Stomach (tissue), 9 donors: ENCODE data around the gene SLC43A1. TPM values are rescaled to one million over a fixed set of nuclear protein-coding genes. Genes with fewer than 3 reads are reported as not detected.
A peak's percentile ranks its signal among the peaks of the same experiment; 100 is the strongest.

Source experiments
- DNase-seq, 2 donors: peaks; one replicate each; pipeline versions ENCODE4 v3.0.0 to v3.0.0-alpha.2; 2013 to 2019
- H3K27ac ChIP-seq, 5 donors: fragments of 200-600 bp in 4 of 5; sonication (generic) in 4 of 5; one replicate each; pipeline ENCODE4 v1.5.1; 2013 to 2019; ENCODE audit warnings: mild to moderate bottlenecking in 1 of 5, moderate library complexity in 1 of 5
- H3K27me3 ChIP-seq, 3 donors: fragments of 200-600 bp; sonication (generic); one replicate each; pipeline ENCODE4 v1.5.1; 2017 to 2019; ENCODE audit warnings: mixed run types in 1 of 3
- H3K36me3 ChIP-seq, 4 donors: fragments of 200-600 bp; sonication (generic); 1 replicate in 3 of 4; 2 replicates in 1 of 4; pipeline ENCODE4 v1.5.1; 2016 to 2019
- H3K4me1 ChIP-seq, 4 donors: fragments of 200-600 bp; sonication (generic); one replicate each; pipeline ENCODE4 v1.5.1; 2016 to 2019
- H3K4me3 ChIP-seq, 4 donors: fragments of 200-600 bp; sonication (generic) in 3 of 4; one replicate each; pipeline ENCODE4 v1.5.1; 2016 to 2019; ENCODE audit warnings: mild to moderate bottlenecking in 1 of 4
- H3K9me3 ChIP-seq, 4 donors: fragments of 200-600 bp; sonication (generic); one replicate each; pipeline ENCODE4 v1.5.1; 2016 to 2019
- EP300 ChIP-seq: sonication (generic); formaldehyde crosslinking; IDR thresholded peaks from one replicate; pipeline ENCODE4 v1.6.1; 2017; ENCODE audit warnings: antibody characterized with exemption
- POLR2A ChIP-seq, 4 donors: fragments of 450-650 bp; IDR thresholded peaks; one replicate each; pipeline ENCODE4 v1.6.1; 2016; ENCODE audit warnings: antibody characterized with exemption in 4 of 4, control low read depth in 2 of 4, mild to moderate bottlenecking in 1 of 4, moderate library complexity in 1 of 4
- POLR2AphosphoS5 ChIP-seq, 3 donors: sonication (generic); formaldehyde crosslinking; IDR thresholded peaks; one replicate each; pipeline ENCODE4 v1.6.1; 2016; ENCODE audit warnings: antibody characterized with exemption in 3 of 3
- WGBS, 5 donors: extraction: QIAGEN DNeasy Blood & Tissue Kit in 3 of 5; methylation state at CpG; one replicate each; pipeline versions ENCODE4 v1.1.5 to v1.1.7; 2013 to 2018; 5-methylcytosine and 5-hydroxymethylcytosine counted together
- intact Hi-C: fragments of 100-400 bp; cut with DNase I; formaldehyde crosslinking; loops from one replicate; pipeline ENCODE4 v1.15.1; 2023; ENCODE audit warnings: low total_unique reads
- polyA plus RNA-seq, 3 donors: library from polyadenylated mRNA; stranded (reverse); fragments of 200-250 nt; gene quantifications; one replicate each; pipeline ENCODE4 v1.2.3, GENCODE V29; 2013
- total RNA-seq, 5 donors: library from RNA; depleted of rRNA; stranded (reverse); fragments of >200 nt; gene quantifications; one replicate each; pipeline versions ENCODE4 v1.1.0 to v1.2.3, GENCODE V29; 2014 to 2016
- TF ChIP-seq, protein P1 (sequence below), 7 experiments: fragments of 450-650 bp in 4 of 7; fragments of 200-600 bp in 3 of 7; sonication (generic) in 3 of 7; IDR thresholded peaks; one replicate each; pipeline ENCODE4 v1.5.1; 2016 to 2019; ENCODE audit warnings: antibody characterized with exemption in 7 of 7, control low read depth in 2 of 7, mild to moderate bottlenecking in 1 of 7
- donor health status: healthy with polysubstance abuse.
- donor health status: Bipolar disorder and iron deficiency.
- donor health status: healthy.

The SLC43A1 gene
- total and polyA plus RNA-seq, 8 donors = 10.5 to 38.4 (median 19.1) TPM

DNA sequence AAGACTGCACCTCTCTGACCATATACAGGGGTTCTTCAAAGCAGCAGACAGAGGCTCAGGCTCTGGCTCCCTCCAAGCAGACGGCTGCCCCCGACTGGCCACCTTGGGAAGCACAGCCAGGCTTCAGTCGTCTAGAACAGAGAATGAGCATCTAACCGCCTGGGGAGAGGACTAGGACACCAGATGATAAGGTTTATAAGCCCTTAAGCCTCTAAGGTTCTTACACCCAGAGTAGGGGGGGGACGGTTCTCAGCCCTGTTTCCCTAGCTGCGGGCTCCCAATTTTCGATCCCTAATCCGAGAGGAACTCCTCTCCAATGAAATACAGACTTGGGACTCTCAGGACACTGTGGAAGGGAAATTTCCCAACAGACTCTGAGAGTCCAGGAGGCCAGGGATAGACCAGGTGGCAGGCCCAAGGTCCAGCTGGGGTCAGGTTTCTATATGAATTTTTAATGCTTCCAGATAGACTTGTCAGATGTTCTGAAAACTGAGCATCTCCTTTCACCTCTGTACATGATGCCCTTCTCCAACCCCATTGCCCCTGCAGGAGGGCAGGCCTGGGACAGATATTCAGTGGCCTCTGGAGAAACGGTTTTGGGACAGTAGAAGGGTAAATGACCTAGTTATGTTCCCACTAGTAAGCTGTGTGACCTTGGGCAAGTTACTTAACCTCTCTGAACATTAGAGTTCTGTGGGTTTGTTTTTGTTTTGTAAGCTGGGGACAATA lies 34.9 kb downstream of the SLC43A1 start:
- TF ChIP-seq EP300 (no peak), POLR2AphosphoS5 (IDR thresholded peaks at IDR 0.05) (no peak)
- TF ChIP-seq, protein P1, sequence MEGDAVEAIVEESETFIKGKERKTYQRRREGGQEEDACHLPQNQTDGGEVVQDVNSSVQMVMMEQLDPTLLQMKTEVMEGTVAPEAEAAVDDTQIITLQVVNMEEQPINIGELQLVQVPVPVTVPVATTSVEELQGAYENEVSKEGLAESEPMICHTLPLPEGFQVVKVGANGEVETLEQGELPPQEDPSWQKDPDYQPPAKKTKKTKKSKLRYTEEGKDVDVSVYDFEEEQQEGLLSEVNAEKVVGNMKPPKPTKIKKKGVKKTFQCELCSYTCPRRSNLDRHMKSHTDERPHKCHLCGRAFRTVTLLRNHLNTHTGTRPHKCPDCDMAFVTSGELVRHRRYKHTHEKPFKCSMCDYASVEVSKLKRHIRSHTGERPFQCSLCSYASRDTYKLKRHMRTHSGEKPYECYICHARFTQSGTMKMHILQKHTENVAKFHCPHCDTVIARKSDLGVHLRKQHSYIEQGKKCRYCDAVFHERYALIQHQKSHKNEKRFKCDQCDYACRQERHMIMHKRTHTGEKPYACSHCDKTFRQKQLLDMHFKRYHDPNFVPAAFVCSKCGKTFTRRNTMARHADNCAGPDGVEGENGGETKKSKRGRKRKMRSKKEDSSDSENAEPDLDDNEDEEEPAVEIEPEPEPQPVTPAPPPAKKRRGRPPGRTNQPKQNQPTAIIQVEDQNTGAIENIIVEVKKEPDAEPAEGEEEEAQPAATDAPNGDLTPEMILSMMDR (IDR thresholded peaks at IDR 0.05) = peak in 5 of 7 experiments; percentile 34 to 76 (median 61)
- Histone ChIP-seq H3K4me1 (peaks cover 32 to 65% (median 52%) of the 10 kb centered on the region in 4 donors), H3K36me3 (peaks cover 11 to 23% (median 15%) of the 10 kb centered on the region in 4 donors), H3K27ac (no peak overlapping the region), H3K4me3 (no peak overlapping the region), H3K27me3 (peaks cover 0 to 57% (median 22%) of the 10 kb centered on the region in 3 donors), H3K9me3 (no peaks in the 10 kb centered on the region)
- intact Hi-C loops = loop anchor here (10.0 kb wide), 1 partner anchor 136 kb away; no protein-coding TSS in a partner anchor
- peak; percentile 74 to 78 for DNase-seq
- WGBS, 5 donors = 32 to 37% (median 35%) methylated on average over 9 of the region's 9 CpGs

DNA sequence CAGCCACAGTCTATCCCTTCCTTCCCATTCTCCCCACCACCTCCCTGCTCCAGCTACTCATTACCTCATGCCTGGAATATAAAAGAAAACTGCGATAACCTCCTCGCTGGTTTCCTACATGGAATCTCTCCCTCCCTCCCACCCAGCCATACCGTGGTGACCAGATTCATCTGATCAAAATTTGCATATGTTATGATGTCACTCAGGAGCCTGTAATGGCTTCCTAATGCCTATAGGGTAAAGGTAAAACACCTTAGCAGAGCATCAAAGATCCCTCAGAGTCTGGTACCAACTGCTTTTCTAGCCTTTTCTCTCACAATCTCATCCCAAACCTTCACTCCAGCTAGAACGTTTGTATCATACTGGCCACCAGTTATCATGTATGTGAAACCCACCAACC lies 35.6 kb downstream of the SLC43A1 start:
- Histone ChIP-seq H3K36me3 (peaks cover 5 to 16% (median 9%) of the 10 kb centered on the region in 4 donors), H3K27ac (no peak overlapping the region), H3K9me3 (no peaks in the 10 kb centered on the region), H3K4me1 (peaks cover 33 to 70% (median 55%) of the 10 kb centered on the region in 4 donors), H3K27me3 (peaks cover 0 to 62% (median 22%) of the 10 kb centered on the region in 3 donors), H3K4me3 (no peak overlapping the region)
- intact Hi-C loops = loop anchor here (10.0 kb wide), 1 partner anchor 135 kb away; no protein-coding TSS in a partner anchor
- no peak for DNase-seq
- TF ChIP-seq EP300 = no peak
- TF ChIP-seq POLR2A (IDR thresholded peaks at IDR 0.05) = no peak
- TF ChIP-seq POLR2AphosphoS5 (IDR thresholded peaks at IDR 0.05) = no peak
- TF ChIP-seq, protein P1 (IDR thresholded peaks at IDR 0.05) = no peak
- 15 to 39% (median 28%) methylated on average over 4 of the region's 4 CpGs for WGBS, 5 donors

DNA sequence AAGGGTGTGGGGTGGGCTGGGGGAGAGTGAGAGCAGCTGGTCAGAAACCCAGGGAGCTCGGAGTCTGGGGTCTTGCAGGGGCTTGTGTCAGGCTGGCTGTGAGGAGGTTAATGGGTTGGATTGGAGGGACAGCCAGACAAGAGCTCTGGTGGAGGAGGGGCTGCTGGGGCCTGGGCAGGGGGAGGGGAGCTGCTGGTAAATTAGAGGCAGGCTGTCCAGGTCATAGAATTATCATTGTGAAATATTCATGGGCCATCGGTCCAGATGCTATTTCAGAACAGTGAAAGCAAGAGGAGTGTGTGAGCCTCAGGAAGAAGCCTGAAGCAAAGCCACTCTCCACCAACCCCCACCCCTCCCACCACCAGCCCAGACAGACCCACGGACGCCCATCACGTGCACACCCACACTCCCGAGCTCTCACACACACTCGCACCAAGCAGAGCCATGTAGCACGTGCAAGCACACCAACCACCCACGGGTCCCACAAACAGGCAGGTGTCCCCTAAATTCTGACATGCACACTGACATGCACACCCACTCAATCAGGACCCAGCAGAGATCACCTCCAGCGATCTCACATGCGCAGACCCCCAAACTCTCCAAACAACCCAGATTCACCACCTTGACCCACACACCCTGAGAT lies 36.4 kb downstream of the SLC43A1 start:
- Histone ChIP-seq H3K4me1 (peaks cover 33 to 71% (median 55%) of the 10 kb centered on the region in 4 donors), H3K9me3 (no peaks in the 10 kb centered on the region), H3K27ac (no peak overlapping the region), H3K27me3 (peaks cover 0 to 69% (median 22%) of the 10 kb centered on the region in 3 donors), H3K4me3 (no peak overlapping the region), H3K36me3 (peaks cover 0 to 9% (median 1%) of the 10 kb centered on the region in 4 donors)
- WGBS, 5 donors = 46 to 54% (median 52%) methylated on average over 8 to 11 of the region's 11 CpGs
- intact Hi-C loops = no loop called here
- no peak for TF ChIP-seq POLR2A (IDR thresholded peaks at IDR 0.05)
- TF ChIP-seq EP300 = no peak
- TF ChIP-seq, protein P1 (IDR thresholded peaks at IDR 0.05) = no peak
- no peak for TF ChIP-seq POLR2AphosphoS5 (IDR thresholded peaks at IDR 0.05)
- no peak for DNase-seq

DNA sequence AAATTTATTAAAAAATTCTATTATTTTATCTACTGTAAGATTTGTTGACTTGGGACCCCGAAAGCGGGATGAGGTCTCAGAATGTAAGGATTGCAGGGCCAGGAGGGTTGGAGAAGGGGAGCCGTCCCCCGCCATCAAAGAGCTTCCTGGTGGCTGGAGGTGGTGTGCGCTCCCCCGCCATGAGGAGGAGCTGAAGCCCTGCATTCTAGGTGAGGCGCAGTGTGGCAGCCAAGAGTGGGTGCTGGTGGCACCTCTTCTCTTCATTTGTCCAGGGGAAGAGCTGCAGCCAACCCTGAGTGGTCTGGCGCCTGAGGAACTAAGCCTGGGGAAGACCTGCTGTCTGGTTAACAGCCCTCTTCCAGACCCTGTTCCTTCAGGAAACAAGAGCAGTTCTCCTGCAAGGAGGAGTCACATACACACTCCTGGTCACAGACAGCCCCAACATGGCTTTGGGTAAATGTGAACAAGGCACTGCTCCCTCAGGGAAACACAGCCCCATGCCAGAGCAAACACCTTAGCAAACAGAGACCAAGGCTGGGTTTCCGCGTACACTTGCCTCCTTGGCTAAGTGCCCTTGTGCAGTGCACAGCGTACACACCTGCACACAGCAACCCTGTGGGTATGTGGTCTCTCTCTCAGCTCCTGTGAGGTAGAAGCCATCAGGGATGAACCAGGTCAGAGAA lies 37.9 kb downstream of the SLC43A1 start:
- no peaks in the 10 kb centered on the region for H3K9me3 ChIP-seq
- peaks cover 26 to 63% (median 43%) of the 10 kb centered on the region in 4 donors for H3K4me1 ChIP-seq
- intact Hi-C loops = no loop called here
- H3K36me3 ChIP-seq = no peaks in the 10 kb centered on the region
- peaks cover 0 to 65% (median 12%) of the 10 kb centered on the region in 3 donors for H3K27me3 ChIP-seq
- peak in 1 of 2 donors; percentile 86 for DNase-seq
- peak overlapping the region; percentile 73 to 89 (median 84) for H3K27ac ChIP-seq
- WGBS, 5 donors = 31 to 62% (median 39%) methylated on average over 11 of the region's 11 CpGs
- TF ChIP-seq EP300 (no peak), POLR2A (IDR thresholded peaks at IDR 0.05) (no peak), POLR2AphosphoS5 (IDR thresholded peaks at IDR 0.05) (peak in 1 of 3 donors; percentile 63)
- TF ChIP-seq, protein P1 (IDR thresholded peaks at IDR 0.05) = no peak
- no peak overlapping the region for H3K4me3 ChIP-seq
